HG02763 (cell line): Measurements from ENCODE around the gene TMEM235.

ENCODE experiments used
- ATAC-seq: cut with Tn5 transposase; IDR thresholded peaks from one replicate; pipeline ENCODE4 v1.9.1; 2021; ENCODE audit warnings: mild to moderate bottlenecking, moderate library complexity; ENCODE audit not compliant: unreplicated experiment

The TMEM235 gene

DNA sequence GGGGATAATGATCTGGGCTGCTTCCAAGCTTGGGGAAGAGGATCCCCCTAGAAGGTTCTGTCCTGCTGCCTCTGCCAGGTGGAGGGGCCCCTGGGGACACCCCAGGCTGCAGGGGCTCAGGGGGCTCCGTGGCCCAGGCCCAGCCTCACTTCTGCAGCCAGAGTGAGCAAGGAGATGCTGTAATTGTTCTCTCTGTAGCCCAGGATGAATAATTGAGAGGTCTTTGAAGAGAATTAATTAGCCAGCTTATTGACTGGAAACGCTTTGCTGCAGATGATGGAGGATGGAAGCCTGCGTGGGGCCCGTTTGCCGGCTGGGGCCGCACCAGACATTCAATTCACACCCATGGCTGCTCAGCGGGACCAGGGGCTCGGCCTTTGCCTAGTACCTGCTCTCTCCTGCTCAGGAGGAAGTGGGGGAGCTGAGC lies 38.5 kb downstream of the TMEM235 start:
- ATAC-seq: no peak

DNA sequence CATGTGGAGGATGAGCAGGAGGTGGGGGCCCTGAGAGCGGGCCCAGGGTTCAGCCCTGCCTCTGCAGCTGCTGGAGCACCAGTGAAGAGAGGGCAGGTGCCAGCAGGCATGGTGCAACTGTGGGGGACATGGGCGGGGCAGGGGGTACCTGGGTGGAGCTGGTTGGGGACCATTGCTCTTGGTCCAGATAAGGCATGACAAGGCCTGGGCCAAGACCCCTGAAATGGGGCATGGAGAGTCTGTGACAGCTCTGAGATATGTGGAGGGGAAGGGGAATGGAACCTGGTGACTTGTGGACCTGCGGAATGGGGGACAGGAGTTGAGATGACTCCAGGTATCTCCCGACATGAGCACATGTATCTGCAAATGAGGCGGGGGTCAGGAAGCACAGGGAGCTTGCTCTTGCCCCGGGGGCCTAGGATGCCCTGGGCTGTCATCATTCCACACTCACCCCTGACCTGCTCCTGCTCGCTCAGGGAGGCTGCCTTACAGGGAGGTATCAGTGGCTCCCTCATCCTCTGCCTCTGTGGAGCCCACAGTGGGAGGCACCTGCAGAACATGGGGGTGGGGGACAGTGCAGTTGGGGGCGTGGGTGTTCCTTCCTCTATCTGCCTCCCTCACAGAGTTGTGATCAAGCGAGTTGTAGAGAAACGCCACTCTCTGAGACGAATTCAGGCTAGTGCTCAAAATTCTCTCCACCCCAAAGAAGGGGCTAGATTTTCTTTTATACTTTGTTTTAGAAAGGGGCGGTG lies 40.2 kb downstream of the TMEM235 start:
- ATAC-seq: no peak

DNA sequence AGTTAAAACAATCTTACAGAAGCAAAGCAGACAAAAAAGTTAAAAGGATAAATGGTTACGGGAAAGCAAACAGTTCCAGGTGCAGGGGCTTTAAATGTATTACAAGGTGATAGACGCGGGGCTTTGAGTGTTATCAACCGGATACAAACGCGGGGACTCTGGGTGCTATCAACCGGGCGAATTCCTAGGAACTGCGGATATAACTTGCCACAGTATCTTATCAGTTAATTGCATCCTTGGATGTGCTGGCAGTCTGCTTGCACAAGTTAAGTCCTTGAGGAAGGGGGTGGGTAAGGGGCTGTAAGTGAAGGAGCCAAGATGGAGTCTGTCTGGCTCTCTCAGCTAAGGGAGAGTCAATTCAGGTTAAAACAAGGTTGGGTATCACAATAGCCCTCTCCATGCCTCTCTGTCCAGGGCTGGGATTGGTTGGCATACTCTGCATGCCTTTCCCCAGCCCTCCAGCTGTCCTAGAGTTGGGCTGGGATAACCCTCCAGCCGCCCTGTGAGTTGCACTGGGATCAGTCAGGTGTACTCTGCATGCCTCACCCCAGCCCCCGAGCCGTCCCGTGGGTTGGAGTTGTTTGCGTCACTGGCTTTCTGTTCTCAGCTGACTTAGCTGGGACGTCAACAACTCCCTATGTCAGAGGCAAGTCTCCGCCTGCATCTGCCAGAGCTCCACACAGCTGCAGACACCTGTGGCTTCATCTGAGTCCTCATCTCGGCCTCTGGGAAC lies 40.9 kb downstream of the TMEM235 start:
- ATAC-seq: no peak

DNA sequence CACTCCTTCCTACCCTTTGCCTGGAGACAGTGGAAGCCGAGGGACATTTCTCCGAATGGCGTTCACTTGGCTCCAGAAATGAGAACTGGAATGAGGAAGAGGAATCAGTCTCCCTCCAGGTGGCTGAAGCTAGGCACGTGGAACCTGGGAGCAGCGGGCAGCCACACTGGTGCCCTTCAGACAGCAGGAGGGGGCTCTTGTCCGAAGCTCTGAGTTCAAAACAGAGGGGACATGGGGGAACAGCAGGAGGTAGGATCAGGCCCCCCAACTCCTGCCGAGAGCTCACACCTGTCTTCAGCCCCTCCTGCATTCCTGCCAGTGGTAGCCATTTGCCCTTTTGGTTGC lies 41.5 kb downstream of the TMEM235 start:
- ATAC-seq: no peak

DNA sequence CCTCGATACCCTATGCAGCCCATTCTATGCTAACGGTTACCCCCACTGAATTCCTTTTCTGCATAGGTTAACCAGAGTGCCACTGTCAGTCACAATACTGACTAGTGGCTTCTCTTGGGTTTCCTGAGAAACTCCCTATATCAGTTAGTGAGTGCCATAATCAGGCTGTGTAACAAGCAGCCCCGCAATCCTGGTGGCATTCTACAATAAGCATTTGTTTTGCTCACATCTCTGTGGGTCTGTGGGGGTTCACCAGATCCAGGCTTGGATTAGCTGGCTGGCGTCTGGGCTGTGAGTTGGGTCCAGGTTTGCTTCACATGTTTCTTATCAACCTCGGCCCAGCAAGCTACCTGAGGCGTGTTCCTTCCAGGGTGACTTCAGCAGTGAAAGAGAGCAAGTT lies 42.4 kb downstream of the TMEM235 start:
- ATAC-seq: no peak

DNA sequence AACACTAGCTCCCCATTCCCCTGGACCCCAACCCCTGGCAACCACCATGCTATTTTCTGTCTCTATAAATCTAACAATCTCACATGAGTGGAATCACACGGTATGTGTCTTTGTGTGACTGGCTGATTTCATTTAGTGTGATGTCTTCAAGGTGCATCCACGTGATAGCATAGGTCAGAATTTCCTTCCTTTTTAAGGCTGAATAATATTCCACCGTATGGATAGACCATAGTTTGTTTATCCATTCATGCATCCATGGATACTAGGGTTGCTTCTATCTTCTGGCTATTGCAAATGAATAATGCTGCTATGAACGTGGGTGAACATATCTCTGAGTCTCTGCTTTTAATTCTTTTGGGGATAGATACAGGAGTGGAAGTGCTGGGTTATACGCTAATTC lies 43.9 kb downstream of the TMEM235 start:
- no peak for ATAC-seq

DNA sequence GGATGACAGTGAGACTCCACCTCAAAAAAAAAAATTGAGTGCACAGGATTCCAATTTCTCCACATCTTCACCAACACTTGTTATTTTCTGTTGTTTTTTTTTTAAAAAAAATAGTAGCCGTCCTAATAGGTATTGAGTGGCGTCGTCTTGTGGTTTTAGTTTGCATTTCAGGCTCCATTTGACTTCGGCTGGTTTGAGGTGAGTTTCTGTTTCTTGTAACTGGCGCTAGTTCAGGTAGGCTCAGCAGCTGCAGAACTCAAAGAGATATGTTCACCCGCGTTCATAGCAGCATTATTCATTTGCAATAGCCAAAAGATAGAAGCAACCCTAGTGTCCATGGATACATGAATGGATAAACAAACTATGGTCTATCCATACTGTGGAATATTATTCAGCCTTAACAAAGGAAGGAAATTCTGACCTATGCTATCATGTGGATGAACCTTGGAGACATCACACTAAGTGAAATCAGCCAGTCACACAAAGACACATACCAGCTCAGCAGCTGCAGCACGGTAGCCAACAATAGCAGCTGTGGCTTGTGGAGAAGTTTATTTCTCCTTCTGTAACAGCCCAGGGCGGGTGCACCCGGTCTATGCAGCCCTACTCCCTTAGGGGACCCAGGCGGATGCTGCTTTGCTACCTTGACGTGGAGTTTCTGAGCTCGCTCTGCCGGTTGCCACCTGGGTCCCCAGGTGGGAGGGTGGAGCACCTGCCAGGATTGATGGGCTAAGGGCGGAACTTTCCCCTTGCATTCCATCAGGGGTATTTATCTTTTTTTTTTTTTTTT lies 44.9 kb downstream of the TMEM235 start:
- ATAC-seq: peak; percentile 54

DNA sequence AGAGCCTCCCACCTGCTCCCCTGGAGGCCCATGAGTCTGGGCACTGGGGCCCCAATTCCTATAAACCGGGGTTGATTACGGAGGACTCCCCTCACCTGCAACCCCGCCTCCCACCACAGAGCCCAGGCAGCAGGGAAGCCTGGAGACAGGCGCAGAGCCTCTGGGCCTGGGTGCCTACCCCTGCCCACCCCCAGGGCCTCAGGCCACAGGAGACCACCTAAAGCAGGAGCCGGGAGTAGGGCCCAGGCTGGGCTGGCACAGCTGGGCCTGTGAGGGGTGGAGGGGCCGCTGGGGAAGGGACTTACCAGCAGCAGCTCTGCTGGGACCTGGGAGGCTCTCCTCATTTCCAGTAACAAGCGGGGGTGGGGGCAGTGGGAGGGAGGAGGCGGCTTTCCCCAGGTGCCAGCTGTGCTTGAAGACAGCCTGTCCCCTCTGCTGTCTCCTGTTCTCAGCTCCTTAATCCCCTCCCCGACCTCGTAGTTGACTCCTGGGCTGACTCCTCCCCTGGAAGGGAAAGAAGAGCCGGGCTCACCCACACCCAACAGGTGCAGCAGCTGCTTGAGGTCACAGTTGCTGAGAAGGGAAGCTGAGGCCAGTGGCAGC lies 46.8 kb downstream of the TMEM235 start:
- no peak for ATAC-seq

DNA sequence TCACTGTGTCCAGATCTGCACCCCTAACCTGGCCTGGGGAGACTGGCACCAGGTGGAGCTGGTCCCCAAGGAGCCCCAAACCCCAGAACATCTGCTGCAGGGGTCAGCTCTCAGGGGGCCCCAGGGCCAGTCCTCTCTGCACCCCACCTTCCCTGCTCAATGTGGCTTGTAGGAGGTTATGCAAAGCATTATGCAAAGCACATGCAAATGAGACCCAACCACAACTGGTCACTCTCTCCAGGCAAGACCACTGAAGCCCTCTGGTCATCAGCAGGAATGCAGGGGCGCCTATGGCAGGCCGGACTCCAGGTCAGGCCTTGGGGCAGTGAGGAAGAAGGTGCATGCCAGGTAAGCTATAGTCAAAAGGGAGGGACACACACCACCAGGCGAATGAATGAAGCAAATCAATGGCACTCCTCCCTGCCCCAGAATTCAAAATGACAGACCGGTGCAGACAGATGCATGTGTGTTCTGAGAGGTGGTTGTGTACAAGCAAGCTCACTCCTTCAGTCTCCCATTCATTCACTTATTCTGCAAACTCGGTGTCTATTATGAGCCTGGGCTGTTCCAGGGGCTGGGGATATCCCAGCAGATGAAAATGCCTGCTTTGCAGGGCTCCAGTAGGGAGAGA lies 48.0 kb downstream of the TMEM235 start:
- ATAC-seq: no peak

DNA sequence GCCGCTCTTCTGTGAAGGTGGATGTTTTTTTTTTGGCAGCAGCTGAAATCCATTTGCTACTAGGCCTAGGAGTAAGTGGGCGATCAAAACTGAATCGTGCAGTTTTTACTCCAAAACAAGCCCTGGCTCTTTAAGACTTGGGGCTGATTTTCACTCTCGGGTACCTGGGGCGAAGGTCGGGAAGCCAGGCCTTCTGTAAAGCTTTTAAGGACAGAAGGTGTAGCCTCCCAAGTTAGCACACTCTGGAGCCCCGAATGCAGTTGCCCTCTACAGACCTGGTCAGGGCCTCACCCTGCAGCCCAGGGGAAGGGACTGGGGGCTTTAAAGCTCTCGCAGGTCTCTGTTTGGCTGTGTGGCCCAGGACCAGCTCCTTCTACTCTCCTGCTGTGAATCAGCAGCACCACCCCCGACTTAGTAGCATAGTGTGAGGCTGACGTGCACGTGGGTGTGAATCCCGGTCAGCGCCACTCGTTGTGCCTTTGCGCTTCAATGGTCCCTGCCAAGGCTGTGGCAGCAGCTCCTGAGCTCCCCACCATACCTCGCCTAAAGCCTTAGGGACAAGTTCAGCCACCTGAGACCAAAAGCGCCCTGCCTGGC lies 49.9 kb downstream of the TMEM235 start:
- no peak for ATAC-seq

DNA sequence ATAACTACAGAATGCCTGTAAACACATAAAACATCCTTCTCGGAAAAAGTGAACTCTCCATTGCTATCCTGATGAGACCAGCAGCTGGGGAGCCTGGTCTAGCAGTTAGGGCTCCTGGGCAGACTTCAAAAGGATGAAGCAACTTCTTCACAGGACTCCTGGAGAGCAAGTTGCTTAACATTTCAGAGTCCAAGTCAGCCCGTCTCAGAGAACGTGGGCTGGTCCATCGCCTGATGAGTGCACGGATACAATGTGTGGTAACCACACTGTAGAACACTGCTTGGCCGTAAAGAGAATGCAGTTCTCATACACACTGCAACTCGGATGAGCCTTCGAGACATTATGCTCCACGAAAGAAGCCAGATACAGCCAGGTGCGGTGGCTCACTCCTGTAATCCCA lies 52.7 kb downstream of the TMEM235 start:
- no peak for ATAC-seq

DNA sequence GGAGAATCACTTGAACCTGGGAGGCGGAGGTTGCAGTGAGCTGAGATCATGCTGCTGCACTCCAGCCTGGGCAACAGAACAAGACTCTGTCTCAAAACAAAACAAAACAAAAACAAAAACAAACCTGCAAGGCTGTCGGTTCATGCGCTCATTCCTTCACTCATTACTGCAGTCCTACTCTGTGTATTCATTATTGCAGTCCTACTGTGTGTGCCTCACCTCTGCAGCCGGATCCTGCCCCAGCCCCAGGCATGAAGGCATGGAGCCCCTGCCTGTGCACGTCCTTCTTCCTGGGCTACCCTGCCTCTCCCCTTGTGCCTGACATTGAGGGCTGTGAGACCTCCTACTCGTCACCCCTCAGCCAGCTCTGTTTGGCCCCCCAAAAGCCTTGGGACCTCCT lies 57.6 kb downstream of the TMEM235 start:
- ATAC-seq: no peak

DNA sequence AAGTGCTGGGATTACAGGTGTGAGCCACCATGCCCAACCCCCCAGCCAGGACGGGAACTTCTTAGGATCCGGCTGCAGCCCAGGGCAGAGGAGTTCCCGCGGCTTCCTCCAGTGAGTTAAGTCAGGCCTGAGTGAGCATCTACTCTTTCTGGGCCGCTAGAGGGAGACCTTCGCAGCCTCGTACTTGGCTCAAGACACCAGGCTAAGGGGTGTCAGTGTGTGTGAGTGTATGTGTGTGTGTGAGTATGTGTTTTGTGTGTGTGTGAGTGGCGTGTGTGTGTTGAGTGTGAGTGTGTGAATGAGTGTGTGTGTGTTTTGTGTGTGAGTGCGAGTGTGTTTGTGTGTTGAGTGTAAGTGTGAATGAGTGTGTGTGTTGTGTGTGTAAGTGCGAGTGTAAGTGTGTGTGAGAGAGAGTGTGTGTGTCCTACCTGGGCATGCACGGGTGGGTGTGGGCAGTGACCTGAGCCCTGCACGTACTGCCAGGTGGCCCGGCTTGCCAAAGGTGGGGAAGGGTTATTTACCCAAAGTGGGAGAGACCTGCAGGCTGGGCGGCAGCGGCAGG lies 58.5 kb downstream of the TMEM235 start:
- no peak for ATAC-seq
